Activated CD4-positive, alpha-beta memory T cell treated with anti-CD3 and anti-CD28 coated beads, Interleukin-2, amount 10 ng/mL, durations not matched to agents 7 days and 5 days (primary cell): ENCODE data around the gene FOXK2. TPM values are rescaled to one million over a fixed set of nuclear protein-coding genes. Genes with fewer than 3 reads are reported as not detected.
"Not testable (repeated sequence)": the region's sequence is repeated elsewhere in the genome, so short reads cannot be mapped to it uniquely, and the experiment has no call there.

Source experiments
- CTCF ChIA-PET: fragments of 350-600 bp; sonication (Branson Sonifier 250); formaldehyde crosslinking; loops from one replicate; lab custom pipeline; 2021; ENCODE audit warnings: antibody characterized with exemption, inconsistent platforms; lab: Charles Lee
- POLR2A ChIA-PET: fragments of 350-600 bp; sonication (Branson Sonifier 250); formaldehyde crosslinking; loops from one replicate; lab custom pipeline; 2021; ENCODE audit warnings: antibody characterized with exemption; lab: Charles Lee
- DNase-seq: peaks from one replicate; pipeline ENCODE4 v3.0.0-alpha.2; 2020
- H3K27ac Mint-ChIP-seq: one replicate; pipeline ENCODE4 v1.8.0; 2021; ENCODE audit warnings: mild to moderate bottlenecking, mixed read lengths
- H3K27me3 Mint-ChIP-seq: one replicate; pipeline ENCODE4 v1.8.0; 2021; ENCODE audit warnings: mixed read lengths
- H3K36me3 Mint-ChIP-seq: one replicate; pipeline ENCODE4 v1.8.0; 2021; ENCODE audit warnings: low read depth, mixed read lengths
- H3K4me1 Mint-ChIP-seq: one replicate; pipeline ENCODE4 v1.8.0; 2021; ENCODE audit warnings: mixed read lengths
- H3K4me3 Mint-ChIP-seq: one replicate; pipeline ENCODE4 v1.8.0; 2021; ENCODE audit warnings: mild to moderate bottlenecking, mixed read lengths
- H3K9me3 Mint-ChIP-seq: one replicate; pipeline ENCODE4 v1.8.0; 2021; ENCODE audit warnings: mixed read lengths
- total RNA-seq, 2 experiments: library from RNA; stranded (reverse); gene quantifications; one replicate each; pipeline ENCODE4 v1.2.3, GENCODE V29; 2021

Gene FOXK2
- total RNA-seq, 2 experiments from 2014 or later, result 53.3 to 68.2 TPM

DNA sequence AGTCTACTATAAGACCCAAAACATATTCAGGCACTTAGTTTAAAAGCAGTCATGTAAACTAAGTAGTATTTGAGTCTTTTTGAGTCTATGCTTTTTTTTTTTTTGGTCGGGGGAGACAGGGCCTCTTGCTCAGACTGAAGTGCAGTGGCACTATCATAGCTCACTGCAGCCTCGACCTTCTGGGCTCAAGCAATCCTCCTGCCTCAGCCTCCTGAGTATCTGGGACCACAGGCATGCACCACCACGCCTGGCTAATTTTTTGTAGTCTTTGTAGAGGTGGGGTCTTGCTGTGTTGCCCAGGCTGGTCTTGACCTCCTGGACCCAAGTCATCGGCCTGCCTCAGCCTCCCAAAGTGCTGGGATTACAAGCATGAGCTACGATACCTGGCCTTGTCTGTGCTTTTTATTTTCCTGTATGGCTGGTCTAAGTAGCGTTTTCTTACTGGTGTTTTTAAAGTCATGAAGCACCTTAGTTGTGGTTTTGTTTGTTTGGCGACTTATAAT, 43.2 kb downstream of the FOXK2 start:
- DNase-seq, H3K4me1 Mint-ChIP-seq, CTCF ChIA-PET, H3K9me3 Mint-ChIP-seq, POLR2A ChIA-PET, H3K27me3 Mint-ChIP-seq, H3K27ac Mint-ChIP-seq, H3K4me3 Mint-ChIP-seq: not testable (repeated sequence)
- peaks cover 25% of the 10 kb centered on the region for H3K36me3 Mint-ChIP-seq

DNA sequence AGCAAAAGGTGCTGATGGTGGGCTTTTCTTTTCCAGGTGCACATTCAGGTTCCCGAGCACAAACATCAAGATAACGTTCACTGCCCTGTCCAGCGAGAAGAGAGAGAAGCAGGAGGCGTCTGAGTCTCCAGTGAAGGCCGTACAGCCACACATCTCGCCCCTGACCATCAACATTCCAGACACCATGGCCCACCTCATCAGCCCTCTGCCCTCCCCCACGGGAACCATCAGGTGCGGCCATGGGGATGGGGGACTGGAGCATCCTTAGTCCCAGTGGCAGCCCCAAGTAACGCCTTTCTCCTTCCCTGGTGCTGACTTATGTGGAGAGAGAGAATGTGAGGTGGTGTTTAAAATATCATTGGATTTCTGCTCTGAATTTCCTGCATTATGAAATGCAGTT, 43.8 kb downstream of the FOXK2 start:
- Mint-ChIP-seq H3K9me3 (no peaks in the 10 kb centered on the region), H3K4me1 (peaks cover 6% of the 10 kb centered on the region), H3K4me3 (no peak overlapping the region), H3K27ac (no peak overlapping the region), H3K36me3 (peaks cover 27% of the 10 kb centered on the region), H3K27me3 (no peaks in the 10 kb centered on the region)
- CTCF ChIA-PET, result no interaction called here
- no peak for DNase-seq
- POLR2A ChIA-PET, result no interaction called here

DNA sequence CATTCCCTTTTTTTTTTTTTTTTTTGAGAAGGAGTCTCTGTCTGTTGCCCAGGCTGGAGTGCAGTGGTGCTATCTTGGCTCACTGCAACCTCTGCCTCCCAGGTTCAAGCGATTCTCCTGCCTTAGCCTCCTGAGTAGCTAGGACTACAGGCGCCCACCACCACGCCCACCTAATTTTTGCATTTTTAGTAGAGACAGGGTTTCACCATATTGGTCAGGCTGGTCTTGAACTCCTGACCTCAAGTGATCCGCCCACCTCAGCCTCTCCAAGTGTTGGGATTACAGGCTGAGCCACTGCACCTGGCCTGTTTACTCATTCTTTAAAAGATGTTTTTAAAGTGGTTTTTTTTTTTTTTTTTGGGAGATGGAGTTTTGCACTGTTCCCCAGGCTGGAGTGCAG, 44.2 kb downstream of the FOXK2 start:
- H3K4me1 Mint-ChIP-seq, H3K27ac Mint-ChIP-seq, CTCF ChIA-PET, H3K27me3 Mint-ChIP-seq, DNase-seq, POLR2A ChIA-PET, H3K9me3 Mint-ChIP-seq, H3K4me3 Mint-ChIP-seq: not testable (repeated sequence)
- H3K36me3 Mint-ChIP-seq, result peaks cover 31% of the 10 kb centered on the region

DNA sequence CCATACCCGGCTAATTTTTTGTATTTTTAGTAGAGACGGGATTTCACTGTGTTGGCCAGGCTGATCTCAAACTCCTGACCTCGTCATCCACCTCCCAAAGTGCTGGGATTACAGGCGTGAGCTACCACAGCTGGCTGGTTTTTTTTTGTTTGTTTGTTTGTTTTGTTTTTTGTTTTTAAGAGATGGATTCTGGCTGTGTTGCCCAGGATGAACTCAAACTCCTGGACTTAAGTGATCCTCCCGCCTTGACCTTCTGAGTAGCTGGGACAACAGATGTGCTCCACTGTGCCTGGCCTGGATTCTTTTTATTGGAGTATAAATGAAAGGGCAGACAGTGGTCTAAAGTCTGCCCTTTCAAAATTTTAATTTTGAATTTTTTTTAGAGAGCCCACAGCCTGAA, 44.7 kb downstream of the FOXK2 start:
- no peak for DNase-seq
- Mint-ChIP-seq H3K27me3 (no peaks in the 10 kb centered on the region), H3K4me3 (no peak overlapping the region), H3K36me3 (peaks cover 34% of the 10 kb centered on the region), H3K9me3 (no peaks in the 10 kb centered on the region), H3K4me1 (peaks cover 6% of the 10 kb centered on the region), H3K27ac (no peak overlapping the region)
- POLR2A ChIA-PET, result no interaction called here
- CTCF ChIA-PET, result no interaction called here

DNA sequence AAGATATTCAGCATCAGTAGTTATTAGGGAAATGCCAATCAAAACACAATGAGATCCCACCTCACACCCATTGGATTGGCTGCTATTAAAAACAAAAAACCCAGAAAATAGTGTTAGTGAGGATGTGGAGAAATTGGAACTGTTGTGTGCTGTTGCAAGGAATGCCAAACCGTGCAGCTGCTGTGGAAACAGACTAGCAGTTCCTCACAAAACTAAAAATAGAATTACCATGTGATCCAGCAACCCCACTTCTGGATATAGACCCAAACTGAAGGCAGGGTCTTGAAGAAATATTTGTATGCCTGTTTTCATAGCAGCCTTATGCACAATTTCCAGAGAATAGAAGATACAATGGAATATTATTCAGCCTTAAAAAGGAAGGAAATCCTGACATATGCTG, 46.0 kb downstream of the FOXK2 start:
- POLR2A ChIA-PET, result no interaction called here
- CTCF ChIA-PET, result no interaction called here
- Mint-ChIP-seq H3K4me3 (no peak overlapping the region), H3K4me1 (peaks cover 6% of the 10 kb centered on the region), H3K36me3 (peaks cover 34% of the 10 kb centered on the region), H3K27me3 (no peaks in the 10 kb centered on the region), H3K9me3 (no peaks in the 10 kb centered on the region), H3K27ac (no peak overlapping the region)
- no peak for DNase-seq

DNA sequence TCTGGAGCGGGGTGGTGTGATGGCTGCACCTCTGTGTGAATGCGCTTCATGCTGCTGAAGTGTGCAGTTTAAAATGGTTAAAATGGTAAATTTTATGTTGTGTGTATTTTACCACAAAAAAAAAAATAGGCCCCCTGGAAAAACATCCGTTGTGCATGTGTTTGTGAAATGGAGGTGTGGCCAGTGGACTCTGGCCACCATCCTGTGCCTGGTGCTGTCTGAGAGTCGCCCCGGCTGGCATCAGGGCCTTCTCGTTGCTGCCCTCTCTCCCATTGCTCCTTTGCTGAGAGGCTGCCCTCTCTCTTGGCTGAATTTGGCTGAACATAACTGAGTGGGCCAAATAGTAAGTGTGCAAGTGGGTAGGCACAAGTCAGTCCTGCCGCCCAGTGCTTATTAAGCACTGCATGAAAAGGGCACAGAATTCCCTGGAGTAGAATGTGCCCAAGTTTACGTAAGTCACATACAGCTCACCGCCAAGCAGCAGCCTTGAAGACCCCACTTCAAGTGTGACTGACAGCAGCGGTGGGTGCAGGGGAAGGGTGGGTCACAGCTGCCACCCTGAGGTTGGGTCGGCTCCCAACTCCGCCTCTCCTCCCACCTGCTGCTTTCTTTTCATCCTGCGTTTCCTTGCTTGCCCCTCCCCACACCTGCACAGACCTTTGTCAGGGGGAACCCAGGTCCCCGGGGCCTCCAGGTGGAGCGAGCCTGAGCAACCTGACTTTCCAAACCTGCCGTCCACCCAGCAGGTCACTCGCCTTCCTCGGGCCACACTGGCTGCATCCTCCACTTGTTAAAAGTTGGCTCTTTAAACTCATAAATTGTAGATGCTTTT, 46.8 kb downstream of the FOXK2 start:
- Mint-ChIP-seq H3K4me3 (no peak overlapping the region), H3K27me3 (no peaks in the 10 kb centered on the region), H3K36me3 (peaks cover 34% of the 10 kb centered on the region), H3K27ac (no peak overlapping the region), H3K4me1 (peaks cover 1% of the 10 kb centered on the region), H3K9me3 (no peaks in the 10 kb centered on the region)
- no peak for DNase-seq
- CTCF ChIA-PET, result no interaction called here
- POLR2A ChIA-PET, result no interaction called here

DNA sequence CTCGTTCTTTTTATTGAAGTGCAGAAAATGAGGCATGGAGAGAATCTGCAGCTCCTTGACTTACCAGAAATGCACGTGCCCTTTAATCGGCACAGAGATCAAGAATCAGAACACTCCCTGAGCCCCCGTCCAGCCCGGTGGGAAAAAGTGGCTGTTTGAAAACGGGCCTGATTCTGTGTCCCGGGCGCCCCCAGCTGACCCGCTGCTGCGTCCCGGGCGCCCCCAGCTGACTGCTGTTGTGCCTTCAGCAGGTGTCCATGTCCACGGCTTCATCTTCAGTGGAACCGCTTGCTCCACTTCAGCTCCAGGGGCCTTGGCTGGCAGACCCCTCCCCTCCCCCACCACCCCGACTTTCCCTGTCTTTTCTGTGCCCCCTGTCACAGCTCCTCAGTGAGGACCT, 47.8 kb downstream of the FOXK2 start:
- Mint-ChIP-seq H3K36me3 (peaks cover 42% of the 10 kb centered on the region), H3K27me3 (no peaks in the 10 kb centered on the region), H3K4me1 (no peaks in the 10 kb centered on the region), H3K9me3 (no peaks in the 10 kb centered on the region), H3K4me3 (no peak overlapping the region), H3K27ac (no peak overlapping the region)
- no peak for DNase-seq
- CTCF ChIA-PET, result interaction anchor here (0.7 kb wide), 1 partner anchor 19 kb away, joined by 3 read pairs; no protein-coding TSS in a partner anchor
- POLR2A ChIA-PET, result no interaction called here

DNA sequence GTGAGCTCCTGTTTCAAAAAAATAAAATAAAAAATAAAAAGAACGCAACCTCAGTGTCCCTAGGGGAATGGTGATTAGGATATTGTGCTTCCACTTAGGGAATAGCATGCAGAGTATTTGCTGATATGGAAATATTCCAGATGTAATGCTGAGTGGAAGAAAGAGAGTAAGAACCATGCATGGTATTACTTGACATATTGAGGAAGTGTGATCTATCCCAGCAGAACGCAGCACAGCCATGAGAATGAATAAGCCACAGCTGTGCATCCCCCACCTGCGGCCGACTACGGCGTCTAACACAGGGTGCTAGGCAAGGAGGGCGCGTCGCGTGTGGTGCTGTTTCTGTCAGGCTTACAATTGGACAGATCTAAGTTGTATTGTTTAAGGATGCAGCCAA, 49.5 kb downstream of the FOXK2 start:
- DNase-seq, result no peak
- Mint-ChIP-seq H3K9me3 (no peaks in the 10 kb centered on the region), H3K36me3 (peaks cover 47% of the 10 kb centered on the region), H3K4me3 (no peak overlapping the region), H3K4me1 (no peaks in the 10 kb centered on the region), H3K27me3 (no peaks in the 10 kb centered on the region), H3K27ac (no peak overlapping the region)
- ChIA-PET POLR2A (no interaction called here), CTCF (no interaction called here)

DNA sequence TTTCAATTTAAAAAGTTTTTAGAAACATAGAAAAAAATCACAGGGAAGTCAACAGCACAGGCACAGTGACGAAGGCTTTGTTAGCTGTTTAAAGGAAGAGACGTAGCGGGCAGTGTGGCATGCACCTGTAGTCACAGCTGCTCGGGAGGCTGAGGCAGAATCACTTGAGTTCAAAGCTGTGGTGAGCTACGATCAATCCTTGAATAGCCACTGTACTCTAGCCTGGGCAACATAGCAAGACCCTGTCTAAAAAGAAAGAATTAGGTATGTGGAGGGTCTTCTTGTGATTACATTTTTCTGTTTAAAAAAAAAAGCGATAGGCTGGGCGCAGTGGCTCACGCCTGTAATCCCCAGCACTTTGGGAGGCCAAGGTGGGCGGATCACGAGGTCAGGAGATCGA, 50.1 kb downstream of the FOXK2 start:
- Mint-ChIP-seq H3K36me3 (peaks cover 48% of the 10 kb centered on the region), H3K27ac (no peak overlapping the region), H3K4me3 (no peak overlapping the region), H3K4me1 (no peaks in the 10 kb centered on the region), H3K9me3 (no peaks in the 10 kb centered on the region), H3K27me3 (no peaks in the 10 kb centered on the region)
- POLR2A ChIA-PET, result interaction anchor here (1.0 kb wide), 1 partner anchor 39 kb away, joined by 3 read pairs; no protein-coding TSS in a partner anchor
- no peak for DNase-seq
- CTCF ChIA-PET, result no interaction called here

DNA sequence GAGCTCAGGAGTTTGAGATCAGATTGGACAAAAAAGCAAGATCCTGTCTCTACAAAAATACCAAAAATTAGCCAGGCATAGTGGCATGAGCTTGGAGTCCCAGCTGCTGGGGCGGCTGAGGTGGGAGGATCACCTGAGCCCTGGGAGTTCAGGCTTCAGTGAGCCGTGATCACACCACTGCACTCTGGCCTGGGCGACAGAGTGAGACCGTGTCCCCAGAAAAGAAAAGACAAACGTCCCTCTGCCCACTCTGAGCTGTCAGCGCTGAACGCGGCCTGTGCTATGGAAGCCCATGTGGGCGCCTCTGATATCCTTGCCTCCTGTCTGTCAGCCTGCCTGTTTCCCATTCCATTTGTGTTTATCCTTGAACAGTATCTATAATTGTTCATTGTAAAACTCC, 50.7 kb downstream of the FOXK2 start:
- Mint-ChIP-seq H3K9me3 (no peaks in the 10 kb centered on the region), H3K27ac (no peak overlapping the region), H3K36me3 (peaks cover 47% of the 10 kb centered on the region), H3K27me3 (no peaks in the 10 kb centered on the region), H3K4me1 (no peaks in the 10 kb centered on the region), H3K4me3 (no peak overlapping the region)
- POLR2A ChIA-PET, result interaction anchor here (1.0 kb wide), 1 partner anchor 39 kb away, joined by 3 read pairs; no protein-coding TSS in a partner anchor
- CTCF ChIA-PET, result no interaction called here
- DNase-seq, result no peak

DNA sequence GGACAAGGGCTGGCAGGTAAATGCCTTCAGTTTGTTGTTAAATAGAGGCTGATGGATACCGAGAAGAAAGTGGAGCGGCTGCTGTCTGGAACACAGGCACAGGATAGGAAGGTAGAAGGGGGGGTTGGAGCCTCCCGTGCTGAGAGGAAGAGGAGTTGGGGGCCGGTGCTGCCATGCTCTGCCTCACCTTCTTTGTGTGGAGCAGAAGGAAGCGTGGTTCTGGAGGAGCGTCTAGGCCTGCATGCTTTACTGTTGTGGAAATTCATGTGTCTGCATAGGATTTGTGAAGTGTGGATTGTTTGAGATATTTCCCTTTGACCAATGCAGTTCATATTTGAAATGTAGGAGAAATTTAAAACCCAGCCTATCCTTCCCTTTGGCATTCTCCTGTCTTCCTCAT, 52.3 kb downstream of the FOXK2 start:
- Mint-ChIP-seq H3K9me3 (no peaks in the 10 kb centered on the region), H3K4me1 (no peaks in the 10 kb centered on the region), H3K4me3 (no peak overlapping the region), H3K27ac (no peak overlapping the region), H3K27me3 (no peaks in the 10 kb centered on the region), H3K36me3 (peaks cover 47% of the 10 kb centered on the region)
- POLR2A ChIA-PET, result no interaction called here
- DNase-seq, result no peak
- CTCF ChIA-PET, result no interaction called here

DNA sequence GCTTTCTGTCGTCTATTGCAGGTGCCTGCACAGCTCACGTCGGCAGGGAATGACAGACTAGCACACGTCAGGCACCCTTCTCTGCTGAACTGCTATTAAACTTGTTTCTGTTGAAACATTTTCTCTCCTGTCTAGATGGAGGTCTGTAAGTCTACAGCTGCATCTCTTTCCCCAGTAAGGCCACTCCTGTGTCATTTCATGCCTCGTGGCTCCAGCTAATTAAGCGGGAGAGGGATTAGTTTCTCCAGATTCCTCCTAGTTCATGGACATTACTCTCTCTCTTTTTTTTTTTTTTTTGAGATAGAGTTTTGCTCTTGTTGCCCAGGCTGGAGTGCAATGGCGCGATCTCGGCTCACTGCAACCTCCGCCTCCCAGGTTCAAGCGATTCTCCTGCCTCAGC, 54.5 kb downstream of the FOXK2 start:
- ChIA-PET POLR2A (no interaction called here), CTCF (no interaction called here)

DNA sequence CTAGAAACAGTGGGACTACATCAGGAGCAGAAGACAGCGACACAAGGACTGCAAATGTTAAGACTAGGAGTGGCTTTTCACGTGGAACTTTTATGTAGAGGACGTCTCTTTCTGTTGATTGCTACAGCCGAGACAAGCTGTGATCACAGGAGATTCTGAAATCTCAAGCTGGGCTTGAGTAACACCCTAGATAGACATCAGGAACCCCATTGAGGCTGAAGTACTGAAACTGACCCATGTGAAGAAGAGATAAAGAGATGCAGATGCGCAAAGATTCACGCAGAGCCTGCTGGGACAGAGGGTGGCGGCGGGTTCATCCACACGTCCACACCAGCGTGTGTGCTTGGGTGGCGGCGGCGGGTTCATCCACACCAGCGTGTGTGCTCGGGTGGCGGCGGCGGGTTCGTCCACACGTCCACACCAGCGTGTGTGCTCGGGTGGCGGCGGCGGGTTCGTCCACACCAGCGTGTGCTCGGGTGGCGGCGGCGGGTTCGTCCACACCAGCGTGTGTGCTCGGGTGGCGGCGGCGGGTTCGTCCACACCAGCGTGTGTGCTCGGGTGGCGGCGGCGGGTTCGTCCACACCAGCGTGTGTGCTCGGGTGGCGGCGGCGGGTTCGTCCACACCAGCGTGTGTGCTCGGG, 56.2 kb downstream of the FOXK2 start:
- DNase-seq, H3K4me3 Mint-ChIP-seq, H3K27ac Mint-ChIP-seq, POLR2A ChIA-PET, H3K4me1 Mint-ChIP-seq, H3K27me3 Mint-ChIP-seq, H3K9me3 Mint-ChIP-seq, CTCF ChIA-PET: not testable (repeated sequence)
- H3K36me3 Mint-ChIP-seq, result peaks cover 42% of the 10 kb centered on the region

More for the DNA sequence above, 54.5 kb downstream of the FOXK2 start:
- no peak for DNase-seq
- H3K4me3 Mint-ChIP-seq, result no peak overlapping the region
- no peaks in the 10 kb centered on the region for H3K4me1 Mint-ChIP-seq
- no peak overlapping the region for H3K27ac Mint-ChIP-seq
- peaks cover 43% of the 10 kb centered on the region for H3K36me3 Mint-ChIP-seq
- no peaks in the 10 kb centered on the region for H3K9me3 Mint-ChIP-seq
- H3K27me3 Mint-ChIP-seq, result no peaks in the 10 kb centered on the region
